ENCODE measurements around the gene SAA4.

DNA sequence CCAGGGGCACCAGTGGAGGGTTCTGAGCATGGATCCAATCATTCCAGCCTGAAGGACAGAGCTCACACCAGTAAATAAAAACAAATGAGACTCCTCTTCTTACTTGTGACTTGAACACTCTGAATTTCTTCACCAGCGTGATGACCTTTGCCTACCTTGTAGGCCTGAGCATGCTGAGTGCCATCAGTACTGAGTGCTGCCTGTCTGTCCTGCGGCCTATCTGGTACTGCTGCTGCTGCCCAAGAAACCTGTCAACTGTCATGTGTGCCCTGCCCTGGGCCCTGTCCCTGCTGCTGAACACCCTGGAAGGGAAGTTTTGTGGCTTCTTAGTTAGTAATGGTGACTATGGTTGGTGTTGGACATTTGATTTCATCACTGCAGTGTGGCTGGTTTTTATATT is 40.1 kb downstream of the SAA4 start:
- no peak for TF ChIP-seq POLR2A (IDR thresholded peaks at IDR 0.05)
- TF ChIP-seq, protein P1, sequence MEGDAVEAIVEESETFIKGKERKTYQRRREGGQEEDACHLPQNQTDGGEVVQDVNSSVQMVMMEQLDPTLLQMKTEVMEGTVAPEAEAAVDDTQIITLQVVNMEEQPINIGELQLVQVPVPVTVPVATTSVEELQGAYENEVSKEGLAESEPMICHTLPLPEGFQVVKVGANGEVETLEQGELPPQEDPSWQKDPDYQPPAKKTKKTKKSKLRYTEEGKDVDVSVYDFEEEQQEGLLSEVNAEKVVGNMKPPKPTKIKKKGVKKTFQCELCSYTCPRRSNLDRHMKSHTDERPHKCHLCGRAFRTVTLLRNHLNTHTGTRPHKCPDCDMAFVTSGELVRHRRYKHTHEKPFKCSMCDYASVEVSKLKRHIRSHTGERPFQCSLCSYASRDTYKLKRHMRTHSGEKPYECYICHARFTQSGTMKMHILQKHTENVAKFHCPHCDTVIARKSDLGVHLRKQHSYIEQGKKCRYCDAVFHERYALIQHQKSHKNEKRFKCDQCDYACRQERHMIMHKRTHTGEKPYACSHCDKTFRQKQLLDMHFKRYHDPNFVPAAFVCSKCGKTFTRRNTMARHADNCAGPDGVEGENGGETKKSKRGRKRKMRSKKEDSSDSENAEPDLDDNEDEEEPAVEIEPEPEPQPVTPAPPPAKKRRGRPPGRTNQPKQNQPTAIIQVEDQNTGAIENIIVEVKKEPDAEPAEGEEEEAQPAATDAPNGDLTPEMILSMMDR (IDR thresholded peaks at IDR 0.05): no peak
